K562 (cell line): ENCODE measurements around the gene HLCS. TPM values are rescaled to one million over a fixed set of nuclear protein-coding genes. Genes with fewer than 3 reads are reported as not detected.

Experiments used
- ATAC-seq: fragments of 200-7000 bp; cut with Tn5 transposase; 3 replicates; pipeline ENCODE4 v1.9.1; 2020; ENCODE audit warnings: moderate library complexity
- BruUV-seq: library from RNA; stranded (reverse); fragments of 400-500 nt; replicated peaks from 2 replicates; lab custom pipeline; 2021; lab: Mats Ljungman, UMichigan
- CTCF ChIA-PET: fragments of 300-600 bp; formaldehyde crosslinking; extraction: SDS; loops from one replicate; lab custom pipeline; 2021; ENCODE audit warnings: low intra/inter-chr PET ratio; lab: Yijun Ruan, JAX
- POLR2A ChIA-PET: fragments of 300-600, 350-650 bp; sonication (Branson Sonifier 250); formaldehyde crosslinking; extraction: SDS; loops from one replicate; lab custom pipeline; 2021; ENCODE audit warnings: antibody characterized with exemption, inconsistent platforms; lab: Yijun Ruan, JAX
- DNase-seq, 4 experiments: peaks; one replicate each; pipeline versions ENCODE4 v3.0.0 to v3.0.0-alpha.2; 2011 to 2018; ENCODE audit warnings: low spot score in 3 of 4, mixed read lengths in 3 of 4; ENCODE audit errors: extremely low read depth in 1 of 4
- FAIRE-seq: peaks from 2 replicates; lab custom pipeline; 2011; peaks lifted over from hg19 to GRCh38; lab: Jason Lieb, UNC
- H2AFZ ChIP-seq: 2 replicates; pipeline ENCODE4 v1.6.0; 2011; ENCODE audit warnings: low read depth, low read length, control low read depth, inconsistent platforms
- H3K27ac ChIP-seq: fragments of 200-600 bp; 3 replicates; pipeline ENCODE4 v1.8.0; 2011; ENCODE audit warnings: low read depth, mild to moderate bottlenecking, control low read depth, inconsistent platforms, low read length, moderate library complexity, mixed read lengths; ENCODE audit errors: extremely low read depth
- H3K27me3 ChIP-seq, 2 experiments: fragments of 300-600 bp in 1 of 2; 2 replicates in 1 of 2; 3 replicates in 1 of 2; pipeline versions ENCODE4 v1.6.0 to v1.8.0; 2011; ENCODE audit warnings: inconsistent platforms in 2 of 2, low read length in 2 of 2, mild to moderate bottlenecking in 1 of 2, mixed read lengths in 1 of 2, moderate library complexity in 1 of 2; ENCODE audit not compliant: control insufficient read depth in 2 of 2, insufficient read depth in 2 of 2
- H3K36me3 ChIP-seq: fragments of 300-600 bp; 3 replicates; pipeline ENCODE4 v1.8.0; 2011; ENCODE audit warnings: mild to moderate bottlenecking, low read length, inconsistent platforms; ENCODE audit not compliant: control insufficient read depth, insufficient read depth
- H3K4me1 ChIP-seq, 2 experiments: fragments of 200-600 bp in 1 of 2; replicated peaks in 1 of 2; 2 replicates in 1 of 2; 3 replicates in 1 of 2; pipeline versions ENCODE4 v1.5.1 to v1.8.0; 2011; ENCODE audit warnings: inconsistent platforms in 2 of 2, low read length in 2 of 2, mild to moderate bottlenecking in 1 of 2, mixed read lengths in 1 of 2, moderate library complexity in 1 of 2; ENCODE audit not compliant: control insufficient read depth in 2 of 2, insufficient read depth in 2 of 2
- H3K4me2 ChIP-seq: 2 replicates; pipeline ENCODE4 v1.6.1; 2011; ENCODE audit warnings: low read length, control low read depth, inconsistent platforms, mixed read lengths; ENCODE audit not compliant: insufficient read depth
- H3K4me3 ChIP-seq: fragments of 200-600 bp; sonication (generic), shearing (Covaris generic); 2 replicates; pipeline ENCODE4 v1.5.1; 2016; ENCODE audit warnings: control low read depth, inconsistent platforms
- H3K79me2 ChIP-seq: fragments of 200-600 bp; 3 replicates; pipeline ENCODE4 v1.8.0; 2011; ENCODE audit warnings: low read length, inconsistent platforms; ENCODE audit not compliant: control insufficient read depth, insufficient read depth
- H3K9ac ChIP-seq, 2 experiments: 2 replicates each; pipeline versions ENCODE4 v1.6.0 to v1.6.1; 2011; ENCODE audit warnings: low read depth in 2 of 2, low read length in 2 of 2, control low read depth in 1 of 2, inconsistent platforms in 1 of 2, mild to moderate bottlenecking in 1 of 2, mixed read lengths in 1 of 2; ENCODE audit not compliant: insufficient read depth in 1 of 2
- H3K9me1 ChIP-seq: one replicate; pipeline ENCODE4 v1.6.0; 2011; ENCODE audit warnings: inconsistent platforms, mild to moderate bottlenecking, low read length, moderate library complexity; ENCODE audit not compliant: control insufficient read depth, insufficient read depth
- H3K9me3 ChIP-seq: replicated peaks from 2 replicates; pipeline ENCODE4 v1.5.1; 2011; ENCODE audit warnings: low read depth, low read length, inconsistent platforms; ENCODE audit not compliant: control insufficient read depth, insufficient read depth
- H4K20me1 ChIP-seq: replicated peaks from 2 replicates; pipeline ENCODE4 v1.6.1; 2011; ENCODE audit warnings: low read length, inconsistent platforms, mixed read lengths; ENCODE audit not compliant: control insufficient read depth, insufficient read depth
- CBFA2T3 ChIP-seq: fragments of 450-650 bp; IDR thresholded peaks from 2 replicates; pipeline ENCODE4 v1.6.1; 2017
- CCAR2 ChIP-seq: fragments of 200-400 bp; formaldehyde crosslinking; IDR thresholded peaks from 2 replicates; pipeline ENCODE4 v1.6.1; 2017; ENCODE audit warnings: mild to moderate bottlenecking, low read depth, low read length
- HMG20A ChIP-seq: fragments of 450-650 bp; formaldehyde crosslinking; conservative IDR thresholded peaks from 2 replicates; pipeline ENCODE4 v1.4.0; 2020; ENCODE audit warnings: mild to moderate bottlenecking, mixed read lengths
- NFXL1 ChIP-seq: fragments of 450-650 bp; formaldehyde crosslinking; IDR thresholded peaks from 2 replicates; pipeline ENCODE4 v1.4.0; 2021; ENCODE audit warnings: mild to moderate bottlenecking
- STAG1 ChIP-seq: sonication (generic); formaldehyde crosslinking; IDR thresholded peaks from 2 replicates; pipeline ENCODE4 v1.5.0; 2020; ENCODE audit warnings: missing genetic modification reagents, borderline replicate concordance
- TAF7 ChIP-seq: fragments of 450-650 bp; IDR thresholded peaks from 2 replicates; pipeline ENCODE4 v1.6.1; 2016; ENCODE audit warnings: missing genetic modification characterization, missing compliant biosample characterization
- ZNF12 ChIP-seq: sonication (generic); formaldehyde crosslinking; IDR thresholded peaks from 2 replicates; pipeline ENCODE4 v1.4.0; 2020; ENCODE audit warnings: mild to moderate bottlenecking, missing genetic modification reagents
- ZNF274 ChIP-seq: IDR thresholded peaks from 2 replicates; pipeline ENCODE4 v1.6.1; 2011; ENCODE audit warnings: low read depth, mild to moderate bottlenecking, low read length, moderate library complexity, borderline replicate concordance
- WGBS: fragments of 100-300 bp; shearing (Covaris generic); methylation state at CpG from one replicate; pipeline ENCODE4 v1.1.6; 2016; ENCODE audit warnings: low coverage, mixed read lengths; ENCODE audit not compliant: insufficient coverage; ENCODE audit errors: missing lambda C conversion rate; 5-methylcytosine and 5-hydroxymethylcytosine counted together
- in situ Hi-C: fragments of 300-500 bp; cut with MboI; formaldehyde crosslinking; loops from 4 replicates; pipeline ENCODE4 v1.15.0; 2018; ENCODE audit warnings: inconsistent platforms, mixed read lengths
- intact Hi-C: fragments of 100-400 bp; cut with micrococcal nuclease; formaldehyde crosslinking; loops from 2 replicates; pipeline ENCODE4 v1.14.2; 2022
- polyA plus RNA-seq, 8 experiments: library from polyadenylated mRNA; depleted of rRNA in 4 of 8; stranded (reverse) in 5 of 8; unstranded in 3 of 8; fragments of >200 nt; fragmentation: Nextera tagmentation in 2 of 8; fragmentation: Illumina TruSeq in 1 of 8; extraction: Ambion mirVana in 2 of 8; extraction: Trizol in 1 of 8; gene quantifications; 2 replicates each; pipeline versions ENCODE4 v1.2.1 to v1.2.3, GENCODE V29; 2011 to 2014; ENCODE audit warnings: inconsistent platforms in 1 of 8, missing spikeins in 1 of 8
- total RNA-seq, 7 experiments: library from RNA; depleted of rRNA in 6 of 7; stranded (reverse); fragments of >200 nt in 6 of 7; fragmentation: Illumina TruSeq in 2 of 7; extraction: Trizol in 2 of 7; gene quantifications; 2 replicates each; pipeline versions ENCODE4 v1.2.1 to v1.2.3, GENCODE V29; 2011 to 2021; ENCODE audit warnings: low replicate concordance in 1 of 7
- TF ChIP-seq, protein P1 (sequence below): fragments of 450-650 bp; IDR thresholded peaks from 2 replicates; pipeline ENCODE4 v1.6.1; 2016; ENCODE audit warnings: missing biosample characterization, missing genetic modification characterization
- TF ChIP-seq, protein P2 (sequence below): fragments of 250-450 bp; sonication (Bioruptor Pico); IDR thresholded peaks from 2 replicates; pipeline ENCODE4 v1.4.0; 2020; ENCODE audit warnings: mild to moderate bottlenecking, moderate library complexity

HLCS gene
- total and polyA plus RNA-seq, 9 of the 15 experiments (the other 6 are each of a cell fraction or from before 2014, with no cell fraction given): 3.0 to 21.5 (median 17.1) TPM

DNA sequence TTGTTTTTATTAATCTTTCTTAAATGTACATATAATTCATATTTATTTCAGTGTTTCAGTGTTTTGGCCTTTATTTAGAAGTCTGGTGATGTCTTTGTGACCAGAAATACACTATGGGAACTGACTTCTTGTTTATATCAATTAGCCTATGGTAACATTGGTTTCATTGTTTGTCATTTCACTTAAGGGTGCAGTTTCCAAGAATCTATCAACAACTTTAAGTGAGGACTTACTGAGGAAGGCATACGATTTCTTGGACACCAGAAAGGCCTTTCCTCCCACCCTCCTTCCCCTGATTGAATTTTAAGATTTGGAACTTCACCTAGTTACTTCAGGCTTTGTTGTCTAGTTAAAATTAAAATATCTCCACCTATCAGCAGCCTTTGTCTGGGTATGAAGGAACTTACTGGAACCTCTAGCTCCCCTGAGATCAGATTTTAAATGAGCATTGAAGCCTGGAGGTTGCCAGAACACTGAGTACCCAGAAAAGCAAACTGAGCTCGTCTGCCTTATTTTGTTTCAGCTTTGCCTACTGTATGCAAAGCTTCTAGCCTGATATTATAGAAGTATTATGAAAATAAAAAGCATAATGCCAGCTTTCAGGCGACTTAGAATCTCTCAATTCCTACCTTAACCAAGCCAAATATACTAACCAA lies 34.2 kb downstream of the HLCS start:
- Histone ChIP-seq H3K79me2 (no peaks in the 10 kb centered on the region), H3K36me3 (peaks cover 29% of the 10 kb centered on the region), H4K20me1 (peaks cover 6% of the 10 kb centered on the region; the same call in 1 of the 2 replicates), H3K4me1 (no peaks in the 10 kb centered on the region), H3K9ac (no peak overlapping the region), H3K9me1 (no peaks in the 10 kb centered on the region), H3K9me3 (no peaks in the 10 kb centered on the region), H3K4me3 (no peak overlapping the region), H3K27ac (no peak overlapping the region), H3K27me3 (no peaks in the 10 kb centered on the region), H3K4me2 (no peak overlapping the region), H2AFZ (no peak overlapping the region)
- BruUV-seq: no TSS peak
- FAIRE-seq (no peak), ATAC-seq (no peak), DNase-seq (no peak)
- ChIA-PET CTCF (no interaction called here), POLR2A (interaction anchor here (0.7 to 1.2 kb wide), 2 partner anchors 10 to 226 kb away, joined by 3 to 4 read pairs; no protein-coding TSS in a partner anchor)
- intact Hi-C loops (no loop called here), in situ Hi-C loops (no loop called here)
- WGBS: 47% methylated on average over 3 of the region's 3 CpGs
- TF ChIP-seq CCAR2 (no peak), CBFA2T3 (no peak), ZNF274 (no peak), HMG20A (no peak), STAG1 (no peak), ZNF12 (CRISPR knock-in tag) (no peak), NFXL1 (CRISPR knock-in tag) (no peak), TAF7 (tag) (no peak)
- TF ChIP-seq, protein P1, sequence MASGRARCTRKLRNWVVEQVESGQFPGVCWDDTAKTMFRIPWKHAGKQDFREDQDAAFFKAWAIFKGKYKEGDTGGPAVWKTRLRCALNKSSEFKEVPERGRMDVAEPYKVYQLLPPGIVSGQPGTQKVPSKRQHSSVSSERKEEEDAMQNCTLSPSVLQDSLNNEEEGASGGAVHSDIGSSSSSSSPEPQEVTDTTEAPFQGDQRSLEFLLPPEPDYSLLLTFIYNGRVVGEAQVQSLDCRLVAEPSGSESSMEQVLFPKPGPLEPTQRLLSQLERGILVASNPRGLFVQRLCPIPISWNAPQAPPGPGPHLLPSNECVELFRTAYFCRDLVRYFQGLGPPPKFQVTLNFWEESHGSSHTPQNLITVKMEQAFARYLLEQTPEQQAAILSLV (tag): no peak
- TF ChIP-seq, protein P2, sequence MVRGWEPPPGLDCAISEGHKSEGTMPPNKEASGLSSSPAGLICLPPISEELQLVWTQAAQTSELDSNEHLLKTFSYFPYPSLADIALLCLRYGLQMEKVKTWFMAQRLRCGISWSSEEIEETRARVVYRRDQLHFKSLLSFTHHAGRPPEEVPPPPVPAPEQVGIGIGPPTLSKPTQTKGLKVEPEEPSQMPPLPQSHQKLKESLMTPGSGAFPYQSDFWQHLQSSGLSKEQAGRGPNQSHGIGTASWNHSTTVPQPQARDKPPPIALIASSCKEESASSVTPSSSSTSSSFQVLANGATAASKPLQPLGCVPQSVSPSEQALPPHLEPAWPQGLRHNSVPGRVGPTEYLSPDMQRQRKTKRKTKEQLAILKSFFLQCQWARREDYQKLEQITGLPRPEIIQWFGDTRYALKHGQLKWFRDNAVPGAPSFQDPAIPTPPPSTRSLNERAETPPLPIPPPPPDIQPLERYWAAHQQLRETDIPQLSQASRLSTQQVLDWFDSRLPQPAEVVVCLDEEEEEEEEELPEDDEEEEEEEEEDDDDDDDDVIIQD: no peak
